Fibroblast of skin of left quadriceps (primary cell): ENCODE results near the gene TEX22.

Source experiments
- DNase-seq, 2 experiments: peaks; one replicate each; pipeline ENCODE4 v3.0.0-alpha.2; 2013; ENCODE audit warnings: low read depth in 2 of 2

The TEX22 gene

GRCh38 chr14:105456736-105457617 lies 58.6 kb downstream of the TEX22 start:
- no peak for DNase-seq

GRCh38 chr14:105458010-105458409 lies 59.7 kb downstream of the TEX22 start:
- no peak for DNase-seq

- no peak for DNase-seq
Measured at GRCh38 chr14:105458571-105458970, 60.2 kb downstream of the TEX22 start.

GRCh38 chr14:105460116-105460515 lies 61.8 kb downstream of the TEX22 start:
- no peak for DNase-seq

GRCh38 chr14:105460616-105461015 lies 62.3 kb downstream of the TEX22 start:
- DNase-seq: no peak

GRCh38 chr14:105461903-105462302 lies 63.6 kb downstream of the TEX22 start:
- DNase-seq: no peak
